Measurements from ENCODE around the gene HTT.

HTT gene

DNA sequence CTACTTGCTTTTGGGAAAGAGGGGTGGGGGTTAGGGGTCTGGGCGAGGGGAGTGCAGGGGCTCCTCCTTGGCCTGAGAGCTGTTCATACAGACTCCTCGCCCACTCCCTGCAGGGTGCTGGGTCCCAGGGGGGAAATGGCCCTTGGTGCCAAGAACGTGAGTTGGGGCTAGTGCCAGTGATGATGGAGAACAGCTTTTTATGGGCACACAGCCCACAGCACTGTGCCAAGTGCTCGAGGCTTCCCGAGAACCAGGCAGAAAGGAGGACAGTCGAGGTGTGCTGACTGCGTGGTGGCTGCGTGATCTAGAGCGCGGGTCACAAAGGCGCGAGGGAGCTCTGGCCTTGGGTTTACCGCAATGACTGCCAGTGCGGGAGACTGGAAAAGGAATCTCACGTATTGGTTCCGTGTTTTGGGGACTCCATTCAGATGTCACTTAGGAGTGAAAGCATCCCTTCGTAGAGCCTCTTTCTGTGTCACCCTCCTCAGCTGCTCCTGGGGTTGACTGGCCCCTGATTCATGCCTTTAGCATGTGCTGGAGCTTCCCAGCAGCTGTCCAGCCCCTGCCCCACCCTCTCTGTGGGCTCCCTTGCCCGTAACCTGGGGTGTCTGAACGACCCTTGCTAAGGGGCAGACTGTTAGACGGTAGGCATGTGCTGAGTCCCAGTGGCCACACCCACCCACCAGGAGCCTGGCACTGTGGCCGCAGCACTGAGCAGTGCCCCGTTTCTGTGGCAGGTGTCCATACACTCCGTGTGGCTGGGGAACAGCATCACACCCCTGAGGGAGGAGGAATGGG lies 153.6 kb downstream of the HTT start:
- TF ChIP-seq, protein P1, sequence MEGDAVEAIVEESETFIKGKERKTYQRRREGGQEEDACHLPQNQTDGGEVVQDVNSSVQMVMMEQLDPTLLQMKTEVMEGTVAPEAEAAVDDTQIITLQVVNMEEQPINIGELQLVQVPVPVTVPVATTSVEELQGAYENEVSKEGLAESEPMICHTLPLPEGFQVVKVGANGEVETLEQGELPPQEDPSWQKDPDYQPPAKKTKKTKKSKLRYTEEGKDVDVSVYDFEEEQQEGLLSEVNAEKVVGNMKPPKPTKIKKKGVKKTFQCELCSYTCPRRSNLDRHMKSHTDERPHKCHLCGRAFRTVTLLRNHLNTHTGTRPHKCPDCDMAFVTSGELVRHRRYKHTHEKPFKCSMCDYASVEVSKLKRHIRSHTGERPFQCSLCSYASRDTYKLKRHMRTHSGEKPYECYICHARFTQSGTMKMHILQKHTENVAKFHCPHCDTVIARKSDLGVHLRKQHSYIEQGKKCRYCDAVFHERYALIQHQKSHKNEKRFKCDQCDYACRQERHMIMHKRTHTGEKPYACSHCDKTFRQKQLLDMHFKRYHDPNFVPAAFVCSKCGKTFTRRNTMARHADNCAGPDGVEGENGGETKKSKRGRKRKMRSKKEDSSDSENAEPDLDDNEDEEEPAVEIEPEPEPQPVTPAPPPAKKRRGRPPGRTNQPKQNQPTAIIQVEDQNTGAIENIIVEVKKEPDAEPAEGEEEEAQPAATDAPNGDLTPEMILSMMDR (IDR thresholded peaks at IDR 0.05; ENCODE audit: low read depth, low read length): no peak

DNA sequence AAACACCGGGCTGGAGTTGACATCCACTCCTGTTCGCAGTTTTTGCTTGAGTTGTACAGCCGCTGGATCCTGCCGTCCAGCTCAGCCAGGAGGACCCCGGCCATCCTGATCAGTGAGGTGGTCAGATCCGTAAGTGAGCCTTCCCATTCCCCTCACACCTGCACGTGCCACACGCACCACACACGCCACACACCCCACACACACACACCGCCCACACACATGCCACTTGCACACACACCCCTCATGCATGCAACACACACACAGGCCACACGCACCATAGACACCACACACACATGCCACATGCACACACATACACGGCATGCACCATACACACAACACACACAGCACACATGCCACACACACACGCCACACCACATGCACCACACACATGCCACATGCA lies 154.4 kb downstream of the HTT start:
- TF ChIP-seq, protein P1 (IDR thresholded peaks at IDR 0.05; ENCODE audit: low read depth, low read length): no peak
- H3K4me3 ChIP-seq (ENCODE audit: low read depth, low read length): no peak overlapping the region

More for the DNA sequence above, 153.6 kb downstream of the HTT start:
- no peak overlapping the region for H3K4me3 ChIP-seq (ENCODE audit: low read depth, low read length)

DNA sequence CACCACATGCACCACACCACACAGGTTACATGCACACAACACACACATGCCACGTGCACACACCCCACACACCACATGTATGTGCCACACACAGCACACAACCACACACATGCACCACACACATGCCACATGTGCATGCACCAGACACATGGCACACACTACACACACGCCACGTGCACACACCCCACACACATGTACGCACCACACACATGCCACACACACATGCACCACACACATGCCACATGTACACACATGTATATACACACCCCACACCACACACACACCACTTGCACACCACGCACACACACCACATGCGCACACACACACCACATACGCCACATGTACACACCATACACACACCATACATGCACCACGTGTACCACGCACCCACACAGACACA lies 154.8 kb downstream of the HTT start:
- TF ChIP-seq, protein P1 (IDR thresholded peaks at IDR 0.05; ENCODE audit: low read depth, low read length): no peak
- H3K4me3 ChIP-seq (ENCODE audit: low read depth, low read length): no peak overlapping the region

DNA sequence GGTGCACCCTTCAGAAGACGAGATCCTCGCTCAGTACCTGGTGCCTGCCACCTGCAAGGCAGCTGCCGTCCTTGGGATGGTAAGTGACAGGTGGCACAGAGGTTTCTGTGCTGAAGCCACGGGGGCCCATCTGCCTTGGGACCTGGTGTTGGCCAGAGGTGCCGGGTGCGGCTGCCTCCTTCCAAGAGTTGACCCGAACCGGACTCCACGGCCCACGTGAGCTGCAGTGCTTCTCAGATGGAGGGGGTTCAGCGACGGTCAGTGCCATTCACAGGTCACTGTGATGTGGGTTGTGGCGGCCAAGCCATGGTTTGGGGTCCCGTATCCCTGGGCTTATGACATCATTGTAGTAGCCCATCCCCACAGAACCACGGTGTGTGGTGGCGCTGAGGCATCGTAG lies 155.5 kb downstream of the HTT start:
- TF ChIP-seq, protein P1 (IDR thresholded peaks at IDR 0.05; ENCODE audit: low read depth, low read length): no peak
- no peak overlapping the region for H3K4me3 ChIP-seq (ENCODE audit: low read depth, low read length)

DNA sequence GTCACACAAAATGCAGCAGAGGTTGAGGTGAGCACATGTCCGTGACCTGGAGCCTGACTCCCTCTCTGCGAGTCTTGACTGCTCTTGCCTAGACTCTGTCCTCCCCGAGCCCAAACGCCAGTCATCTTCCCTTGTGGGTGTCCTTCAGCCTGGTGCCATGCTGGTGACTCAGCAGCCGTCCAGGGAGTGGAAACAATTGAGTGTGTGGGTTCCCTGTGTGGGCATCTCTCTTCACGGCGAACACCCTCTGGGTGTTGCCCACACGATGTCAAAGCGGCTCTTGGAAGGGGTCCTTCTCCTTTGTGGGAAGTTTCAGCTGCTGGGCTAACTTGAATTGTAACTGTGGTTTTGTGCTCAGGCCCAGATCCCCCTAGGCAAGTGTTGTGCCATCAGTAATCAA lies 157.0 kb downstream of the HTT start:
- TF ChIP-seq, protein P1 (IDR thresholded peaks at IDR 0.05; ENCODE audit: low read depth, low read length): no peak
- no peak overlapping the region for H3K4me3 ChIP-seq (ENCODE audit: low read depth, low read length)

DNA sequence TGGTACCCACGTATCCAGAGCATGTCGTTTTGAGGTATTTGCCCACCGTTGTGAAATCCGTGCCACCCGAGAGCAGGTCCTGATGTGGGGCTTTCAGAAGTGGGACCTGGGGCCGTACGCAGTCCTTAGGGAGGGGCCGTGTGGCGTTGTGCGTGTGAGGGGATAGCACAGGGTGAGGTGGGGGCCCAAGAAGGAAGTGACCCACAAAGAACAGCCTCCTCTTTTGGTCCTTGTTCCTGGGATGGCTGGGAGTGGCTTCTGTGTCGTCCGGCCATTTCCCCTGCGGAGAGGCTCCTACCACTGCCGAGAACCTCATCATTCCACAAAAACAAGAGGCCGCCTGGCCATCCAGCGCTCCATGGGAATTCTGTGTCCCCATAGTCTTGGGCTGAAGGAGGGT lies 157.5 kb downstream of the HTT start:
- TF ChIP-seq, protein P1 (IDR thresholded peaks at IDR 0.05; ENCODE audit: low read depth, low read length): no peak
- no peak overlapping the region for H3K4me3 ChIP-seq (ENCODE audit: low read depth, low read length)

DNA sequence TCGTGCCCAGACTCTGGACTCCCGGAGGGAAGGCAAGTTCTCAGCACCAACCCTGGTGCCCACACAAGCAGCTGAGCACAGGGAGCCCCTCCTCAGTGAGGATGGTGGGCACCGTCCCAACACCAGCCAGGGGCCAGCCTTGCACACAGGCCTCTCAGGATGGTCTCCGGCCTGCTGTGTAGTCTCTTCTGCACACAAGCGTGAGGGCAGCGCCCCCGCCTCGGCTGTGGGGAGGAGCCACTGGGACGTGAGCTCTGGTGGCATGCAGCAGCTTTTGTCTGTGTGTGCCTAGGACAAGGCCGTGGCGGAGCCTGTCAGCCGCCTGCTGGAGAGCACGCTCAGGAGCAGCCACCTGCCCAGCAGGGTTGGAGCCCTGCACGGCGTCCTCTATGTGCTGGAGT lies 158.4 kb downstream of the HTT start:
- TF ChIP-seq, protein P1 (IDR thresholded peaks at IDR 0.05; ENCODE audit: low read depth, low read length): no peak
- no peak overlapping the region for H3K4me3 ChIP-seq (ENCODE audit: low read depth, low read length)

All from WI38 (cell line).